KMS-11 (cell line): Measurements from ENCODE around the gene TSPYL2.

Experiments used
- H2AFZ ChIP-seq: fragments of 200-600 bp; sonication (generic); 2 replicates; pipeline ENCODE4 v1.6.1; 2016; ENCODE audit warnings: antibody characterized with exemption, mixed run types, low read depth
- H3K27ac ChIP-seq: fragments of 200-600 bp; sonication (generic); 2 replicates; pipeline ENCODE4 v1.6.1; 2016; ENCODE audit warnings: mild to moderate bottlenecking, mixed run types
- H3K27me3 ChIP-seq: fragments of 200-600 bp; sonication (generic); 2 replicates; pipeline ENCODE4 v1.6.1; 2017; ENCODE audit warnings: mild to moderate bottlenecking, low read depth, mixed run types, moderate library complexity; ENCODE audit not compliant: insufficient read depth
- H3K36me3 ChIP-seq: fragments of 200-600 bp; sonication (generic); 2 replicates; pipeline ENCODE4 v1.6.1; 2017; ENCODE audit warnings: mild to moderate bottlenecking, mixed run types; ENCODE audit not compliant: insufficient read depth
- H3K4me1 ChIP-seq: fragments of 200-600 bp; sonication (generic); 2 replicates; pipeline ENCODE4 v1.6.1; 2016; ENCODE audit warnings: mild to moderate bottlenecking, low read depth, mixed run types; ENCODE audit not compliant: poor library complexity, severe bottlenecking
- H3K4me2 ChIP-seq: fragments of 200-600 bp; sonication (generic); 2 replicates; pipeline ENCODE4 v1.7.0; 2016; ENCODE audit warnings: mild to moderate bottlenecking, mixed run types
- H3K4me3 ChIP-seq: fragments of 200-600 bp; sonication (generic); IDR thresholded peaks from 2 replicates; pipeline ENCODE4 v1.6.1; 2017; ENCODE audit warnings: low read depth, low read length, mixed read lengths; ENCODE audit not compliant: insufficient read depth
- H3K79me2 ChIP-seq: fragments of 200-600 bp; sonication (generic); 2 replicates; pipeline ENCODE4 v1.6.1; 2016; ENCODE audit warnings: low read depth, mixed run types; ENCODE audit not compliant: insufficient read depth
- H3K9ac ChIP-seq: fragments of 200-600 bp; sonication (generic); 2 replicates; pipeline ENCODE4 v1.6.1; 2016; ENCODE audit warnings: mild to moderate bottlenecking, mixed run types
- H4K20me1 ChIP-seq: fragments of 200-600 bp; sonication (generic); 2 replicates; pipeline ENCODE4 v1.6.1; 2016; ENCODE audit warnings: mild to moderate bottlenecking, mixed run types; ENCODE audit not compliant: insufficient read depth
- TF ChIP-seq, protein P1 (sequence below): fragments of 200-600 bp; sonication (generic); conservative IDR thresholded peaks from 2 replicates; pipeline ENCODE4 v1.6.1; 2017; ENCODE audit warnings: low read depth, mild to moderate bottlenecking, antibody characterized with exemption, low read length, moderate library complexity, mixed read lengths

Gene TSPYL2

DNA sequence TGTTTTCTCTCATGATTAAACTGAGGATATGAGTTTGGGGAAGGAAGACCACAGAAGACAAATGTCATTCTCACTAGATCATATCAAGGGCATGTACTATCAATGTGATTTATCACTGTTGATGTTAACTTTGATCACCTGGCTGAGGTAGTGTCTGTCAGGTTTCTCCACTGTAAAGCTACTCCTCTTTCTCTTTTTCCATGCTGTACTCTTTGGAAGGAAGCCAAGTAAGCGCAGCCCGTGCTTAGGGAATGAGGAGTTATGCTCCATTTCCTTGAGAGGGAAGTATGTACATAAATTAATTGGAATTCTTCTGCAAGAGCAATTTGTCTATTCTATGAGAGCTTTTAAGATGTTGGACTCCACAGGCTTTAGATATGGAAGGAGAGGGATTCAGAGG, 7.8 kb downstream of the TSPYL2 start:
- Histone ChIP-seq H3K79me2 (no peaks in the 10 kb centered on the region), H4K20me1 (no peaks in the 10 kb centered on the region), H3K4me3 (no peak overlapping the region), H2AFZ (no peak overlapping the region), H3K27ac (no peak overlapping the region), H3K4me1 (no peaks in the 10 kb centered on the region), H3K9ac (no peak overlapping the region), H3K4me2 (no peak overlapping the region), H3K36me3 (no peaks in the 10 kb centered on the region), H3K27me3 (no peaks in the 10 kb centered on the region)
- TF ChIP-seq, protein P1, sequence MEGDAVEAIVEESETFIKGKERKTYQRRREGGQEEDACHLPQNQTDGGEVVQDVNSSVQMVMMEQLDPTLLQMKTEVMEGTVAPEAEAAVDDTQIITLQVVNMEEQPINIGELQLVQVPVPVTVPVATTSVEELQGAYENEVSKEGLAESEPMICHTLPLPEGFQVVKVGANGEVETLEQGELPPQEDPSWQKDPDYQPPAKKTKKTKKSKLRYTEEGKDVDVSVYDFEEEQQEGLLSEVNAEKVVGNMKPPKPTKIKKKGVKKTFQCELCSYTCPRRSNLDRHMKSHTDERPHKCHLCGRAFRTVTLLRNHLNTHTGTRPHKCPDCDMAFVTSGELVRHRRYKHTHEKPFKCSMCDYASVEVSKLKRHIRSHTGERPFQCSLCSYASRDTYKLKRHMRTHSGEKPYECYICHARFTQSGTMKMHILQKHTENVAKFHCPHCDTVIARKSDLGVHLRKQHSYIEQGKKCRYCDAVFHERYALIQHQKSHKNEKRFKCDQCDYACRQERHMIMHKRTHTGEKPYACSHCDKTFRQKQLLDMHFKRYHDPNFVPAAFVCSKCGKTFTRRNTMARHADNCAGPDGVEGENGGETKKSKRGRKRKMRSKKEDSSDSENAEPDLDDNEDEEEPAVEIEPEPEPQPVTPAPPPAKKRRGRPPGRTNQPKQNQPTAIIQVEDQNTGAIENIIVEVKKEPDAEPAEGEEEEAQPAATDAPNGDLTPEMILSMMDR = no peak

DNA sequence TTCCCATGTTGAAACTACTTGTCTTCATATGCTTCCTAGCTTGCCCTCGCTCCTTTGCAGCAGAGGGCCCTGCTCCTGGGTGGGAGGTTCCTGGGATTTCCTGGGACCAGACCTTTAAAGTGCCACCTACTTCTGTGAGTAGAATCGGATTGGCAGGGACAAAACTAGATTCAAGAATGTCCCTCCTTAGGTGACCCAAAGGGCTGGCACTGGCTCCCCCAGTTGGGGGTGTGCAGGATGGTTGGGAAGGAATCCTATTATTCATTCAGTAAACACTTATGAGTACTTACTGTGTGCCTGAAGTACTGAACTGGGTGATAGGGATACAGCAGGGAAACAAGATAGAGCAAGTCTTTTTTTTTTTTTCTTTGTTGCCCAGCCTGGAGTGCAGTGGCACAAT, 9.2 kb downstream of the TSPYL2 start:
- TF ChIP-seq, protein P1 = no peak
- H3K27ac ChIP-seq = no peak overlapping the region
- no peaks in the 10 kb centered on the region for H3K27me3 ChIP-seq

DNA sequence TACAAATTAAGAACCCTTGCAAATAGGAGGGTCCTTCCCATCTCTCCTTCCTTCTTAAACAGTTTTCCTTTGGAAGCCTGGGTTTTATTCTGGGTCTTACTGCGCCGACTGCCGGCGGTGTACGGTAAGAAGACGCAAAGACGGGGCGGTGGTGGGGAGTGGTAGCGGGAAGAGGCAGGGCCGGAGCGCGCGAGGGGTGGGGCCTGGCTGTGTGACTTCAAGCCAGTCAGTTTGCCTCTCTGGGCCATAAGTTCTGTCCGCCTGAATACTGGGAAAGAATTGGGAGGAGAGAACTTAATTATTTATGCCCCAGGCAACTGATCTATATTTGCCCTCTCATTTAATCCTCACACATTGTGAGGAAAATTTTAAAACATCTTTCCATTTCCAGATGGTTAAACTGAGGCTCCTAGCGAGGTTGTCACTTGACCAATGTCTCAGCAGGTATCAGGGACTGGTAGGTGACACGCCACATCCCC, 11.0 kb downstream of the TSPYL2 start:
- Histone ChIP-seq H3K9ac (peak overlapping the region; percentile 63), H3K27me3 (no peaks in the 10 kb centered on the region), H2AFZ (peak overlapping the region; percentile 70), H3K4me2 (peak overlapping the region; percentile 85), H3K4me1 (peaks cover 3% of the 10 kb centered on the region), H3K27ac (peak overlapping the region; percentile 87), H3K79me2 (no peaks in the 10 kb centered on the region), H3K4me3 (no peak overlapping the region), H3K36me3 (no peaks in the 10 kb centered on the region), H4K20me1 (no peaks in the 10 kb centered on the region)
- TF ChIP-seq, protein P1 = peak; percentile 81

More for the DNA sequence above, 9.2 kb downstream of the TSPYL2 start:
- Histone ChIP-seq H3K36me3 (no peaks in the 10 kb centered on the region), H3K9ac (no peak overlapping the region), H4K20me1 (no peaks in the 10 kb centered on the region), H2AFZ (no peak overlapping the region), H3K79me2 (no peaks in the 10 kb centered on the region), H3K4me1 (peaks cover 3% of the 10 kb centered on the region), H3K4me2 (no peak overlapping the region), H3K4me3 (no peak overlapping the region)

DNA sequence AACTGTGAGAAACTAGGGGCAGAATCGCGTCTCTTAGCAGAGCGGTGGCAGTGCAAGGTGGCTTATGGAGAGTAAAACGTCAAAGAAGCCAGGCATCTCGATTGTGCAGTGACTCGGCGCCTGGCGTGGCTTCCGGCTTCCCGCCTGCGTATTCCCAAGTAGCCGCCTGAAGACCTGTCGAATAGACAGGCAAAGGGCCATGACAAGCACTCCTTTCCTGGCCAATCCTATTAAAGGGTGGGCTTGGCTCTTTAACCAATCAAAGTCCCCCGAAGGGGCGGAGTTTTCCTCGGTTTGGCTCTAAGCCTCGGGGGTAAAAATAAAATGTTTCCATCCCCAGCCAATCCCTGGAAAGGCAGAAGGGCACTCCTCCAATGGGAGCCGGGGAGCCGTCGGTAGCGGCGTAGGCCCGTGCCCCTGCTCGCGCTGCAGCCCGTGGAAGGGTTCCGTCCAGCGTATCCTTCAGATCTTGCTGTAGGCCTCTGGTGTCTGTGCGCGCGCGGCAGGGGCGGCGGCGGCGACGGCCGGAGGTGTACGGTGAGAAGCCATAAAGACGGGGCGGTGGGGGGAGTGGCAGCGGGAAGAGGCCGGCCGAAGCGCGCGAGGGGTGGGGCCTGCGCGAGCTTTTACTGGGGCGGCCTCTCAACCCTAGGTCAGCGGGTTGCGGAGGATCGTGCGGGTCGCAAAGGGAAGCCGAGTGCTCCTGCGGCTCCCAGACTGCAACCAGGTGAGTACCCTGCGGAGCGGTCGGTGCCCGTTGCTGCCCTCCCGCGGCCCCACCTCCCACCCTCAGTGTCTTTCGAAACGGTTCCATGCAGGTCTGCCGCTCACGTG, 11.8 kb downstream of the TSPYL2 start, which contains the start of gene KANTR:
Gene KANTR (plus strand): TSS at position 395 of the 834 bp plus-strand sequence. CDS start 30,131 bp downstream, outside the sequence.
- H3K27me3 ChIP-seq = no peaks in the 10 kb centered on the region
- H3K79me2 ChIP-seq = no peaks in the 10 kb centered on the region
- H3K4me1 ChIP-seq = peaks cover 3% of the 10 kb centered on the region
- H3K36me3 ChIP-seq = no peaks in the 10 kb centered on the region
- H2AFZ ChIP-seq = peak within 1 kb of the TSS; percentile 70
- TF ChIP-seq, protein P1 = no peak
- H3K9ac ChIP-seq = peak within 1 kb of the TSS; percentile 63
- no peaks in the 10 kb centered on the region for H4K20me1 ChIP-seq
- peak within 1 kb of the TSS; percentile 87 for H3K27ac ChIP-seq
- H3K4me3 ChIP-seq = no peak within 1 kb of the TSS
- peak within 1 kb of the TSS; percentile 86 for H3K4me2 ChIP-seq
